ENCODE data around the gene ANK2.
"Not testable (repeated sequence)": the region's sequence is repeated elsewhere in the genome, so short reads cannot be mapped to it uniquely, and the experiment has no call there.

The ANK2 gene

DNA sequence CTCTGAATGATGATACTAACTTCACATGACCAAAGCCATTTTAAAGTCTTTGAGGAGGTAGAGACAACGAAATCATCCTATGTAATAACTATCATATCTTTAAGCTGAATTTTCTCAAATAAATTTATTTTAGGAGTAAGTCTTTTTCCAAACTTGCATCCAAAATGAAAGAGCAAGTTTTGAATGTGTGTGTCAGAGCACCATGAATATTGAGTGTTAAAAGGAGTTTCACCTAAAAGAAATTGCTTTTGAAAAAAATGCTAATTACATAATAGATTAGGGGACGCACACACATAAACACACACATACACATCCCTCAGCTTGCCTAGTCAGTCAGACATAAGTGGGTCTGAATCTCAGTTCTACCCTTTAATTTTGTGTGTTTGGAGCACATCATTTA, 1.9 kb downstream of the ANK2 start:
- DNase-seq (ENCODE audit: low read depth in 2 of 2): no peak

DNA sequence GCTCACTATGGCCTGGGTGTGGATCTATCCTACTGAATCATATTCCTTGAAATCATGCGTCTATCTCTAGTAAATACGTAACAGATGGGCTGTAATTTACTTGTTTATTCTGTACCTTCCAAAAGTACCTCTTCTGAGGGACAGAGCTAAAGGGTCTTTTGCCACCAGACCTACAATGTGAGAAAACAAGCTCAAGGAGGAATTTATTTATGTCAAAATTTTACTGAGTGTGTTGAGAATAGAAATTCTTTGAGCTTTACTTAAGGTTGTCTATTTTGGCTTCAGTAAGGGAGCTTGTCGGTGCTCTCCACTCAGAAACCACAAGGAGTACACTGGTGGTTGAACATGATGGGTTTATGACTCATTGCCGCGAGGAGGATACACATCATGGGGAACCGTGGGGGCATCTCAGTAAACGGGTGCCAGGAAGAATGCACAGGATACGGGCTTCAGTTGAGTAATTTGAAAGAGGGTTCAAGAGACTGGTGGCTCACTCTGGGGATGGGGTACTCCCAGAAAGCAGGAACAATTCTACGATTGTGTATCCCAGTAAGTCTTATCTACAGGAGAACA, 3.0 kb downstream of the ANK2 start:
- no peak for DNase-seq (ENCODE audit: low read depth in 2 of 2)

DNA sequence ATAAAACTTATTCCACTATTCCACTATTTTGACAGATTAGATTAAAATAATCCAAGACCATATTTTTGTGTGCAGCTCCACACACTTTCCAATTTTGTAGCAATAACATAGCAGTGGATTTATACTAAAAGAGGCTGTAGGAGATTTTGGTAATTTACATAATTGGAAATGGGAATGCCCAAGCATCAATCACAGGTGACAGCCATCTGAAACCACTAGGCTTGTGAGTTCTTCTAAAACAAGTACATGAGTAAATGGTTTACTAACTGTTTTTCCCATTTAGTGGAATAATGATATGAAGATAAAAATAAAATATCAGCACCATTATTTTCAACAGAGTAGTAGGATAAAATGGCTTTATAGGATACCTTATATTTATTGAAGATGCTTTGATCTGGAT, 4.4 kb downstream of the ANK2 start:
- DNase-seq (ENCODE audit: low read depth in 2 of 2): no peak

DNA sequence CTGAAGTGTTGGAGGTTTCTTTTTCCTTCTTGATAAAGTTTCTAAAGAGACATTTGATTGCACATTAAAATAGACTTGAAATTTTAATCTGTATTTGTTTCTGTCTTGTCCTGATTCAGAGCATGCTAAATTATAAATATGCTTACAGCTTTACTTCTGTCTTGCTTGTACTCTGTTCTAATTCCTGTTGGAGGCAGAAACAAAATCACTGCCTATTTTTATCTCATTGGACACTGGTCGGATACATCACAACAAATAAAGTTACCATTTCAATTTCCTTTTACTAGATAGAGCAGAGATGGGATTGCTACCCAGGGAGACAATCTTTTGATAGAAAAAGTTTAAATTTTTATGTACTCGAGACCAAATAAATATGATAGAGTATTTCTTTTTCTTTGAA, 6.9 kb downstream of the ANK2 start:
- no peak for DNase-seq (ENCODE audit: low read depth in 2 of 2)

DNA sequence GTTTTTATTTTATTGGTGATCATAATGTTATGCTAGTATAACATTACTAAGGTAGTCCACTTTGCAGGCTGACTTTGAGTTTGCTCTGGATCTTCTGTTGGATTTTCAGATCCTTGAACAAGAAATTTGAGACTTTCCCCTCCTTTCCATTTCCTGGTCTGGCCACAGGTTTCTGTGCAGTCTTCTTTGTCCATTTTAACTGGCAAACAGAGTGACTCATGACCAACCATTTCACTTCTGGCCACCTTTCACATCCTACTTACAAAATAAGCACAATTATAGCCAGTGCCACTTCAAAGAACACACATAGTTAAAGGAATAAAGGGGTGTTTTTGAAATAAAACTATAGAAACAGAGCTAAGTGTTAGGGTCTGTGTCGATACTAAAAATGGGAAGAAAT, 8.4 kb downstream of the ANK2 start:
- no peak for DNase-seq (ENCODE audit: low read depth in 2 of 2)

DNA sequence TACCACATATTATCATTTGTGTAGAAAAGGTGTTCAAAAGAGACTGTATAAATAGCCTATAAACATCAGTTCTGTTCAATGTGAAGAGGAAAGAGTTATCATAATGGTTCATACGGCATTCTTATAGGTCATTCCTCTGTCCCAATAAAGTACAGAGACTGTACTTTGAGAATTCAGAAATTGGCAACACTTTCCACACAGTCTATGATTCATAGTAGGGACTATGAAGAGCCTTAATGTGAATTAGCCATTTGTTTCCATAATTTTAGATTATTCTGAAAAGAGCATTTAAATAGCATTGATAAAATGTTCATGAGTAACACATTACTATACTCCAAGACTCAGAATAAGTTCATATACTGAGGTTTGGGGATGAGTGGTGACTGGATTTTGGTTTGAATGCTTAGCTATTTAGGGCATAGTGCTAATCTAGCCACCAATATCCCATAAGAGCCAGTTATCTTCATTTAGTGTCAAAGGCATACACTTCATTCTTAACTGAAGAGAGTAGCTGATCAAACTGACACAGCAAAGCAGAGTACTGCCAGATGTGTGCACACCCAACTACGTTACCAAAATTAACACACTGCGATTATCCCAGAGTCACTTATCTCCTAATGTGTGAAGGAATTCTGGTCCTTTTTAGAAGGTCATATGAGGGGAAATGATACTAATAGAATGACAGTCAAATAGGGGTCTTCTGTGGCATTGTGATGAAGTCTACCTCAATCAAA, 10.2 kb downstream of the ANK2 start:
- DNase-seq (ENCODE audit: low read depth in 2 of 2): no peak

DNA sequence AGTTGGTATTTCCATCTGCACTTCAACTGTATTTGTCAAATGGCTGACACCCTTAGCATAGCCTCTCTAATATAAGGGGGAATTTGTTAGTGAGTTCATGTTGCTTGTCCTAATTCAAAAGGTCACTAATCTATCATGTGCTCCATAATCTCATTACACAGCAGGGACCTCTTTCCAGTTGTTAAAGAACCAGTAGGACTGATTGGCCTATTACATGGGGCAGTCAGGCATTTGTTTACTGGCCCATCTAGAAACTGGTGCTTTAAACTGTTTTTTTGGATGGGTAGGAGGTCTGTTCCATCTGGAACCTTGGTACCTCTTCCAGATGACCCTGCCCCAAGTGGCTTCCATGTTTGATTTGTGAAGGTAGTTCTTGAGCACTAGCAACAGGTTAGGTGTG, 11.4 kb downstream of the ANK2 start:
- no peak for DNase-seq (ENCODE audit: low read depth in 2 of 2)

DNA sequence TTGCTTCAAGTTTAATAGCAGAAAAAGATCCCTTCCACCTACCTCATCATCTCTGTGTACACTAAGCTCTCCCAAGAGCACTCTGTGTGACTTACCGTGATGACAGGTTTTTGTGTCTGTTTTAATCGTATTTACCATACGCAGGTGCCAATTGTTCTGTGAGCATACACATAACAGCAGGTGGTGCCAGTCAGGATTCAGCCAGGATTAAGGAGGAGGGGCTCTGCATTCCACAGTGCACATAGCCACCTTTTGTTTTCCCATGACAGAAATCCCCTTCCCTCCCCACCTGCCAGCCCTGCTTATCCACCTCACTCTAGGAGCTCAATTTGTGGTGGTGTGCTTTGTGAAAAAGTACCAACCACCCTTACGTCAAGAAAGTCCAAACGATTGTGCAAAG, 14.8 kb downstream of the ANK2 start:
- no peak for DNase-seq (ENCODE audit: low read depth in 2 of 2)

DNA sequence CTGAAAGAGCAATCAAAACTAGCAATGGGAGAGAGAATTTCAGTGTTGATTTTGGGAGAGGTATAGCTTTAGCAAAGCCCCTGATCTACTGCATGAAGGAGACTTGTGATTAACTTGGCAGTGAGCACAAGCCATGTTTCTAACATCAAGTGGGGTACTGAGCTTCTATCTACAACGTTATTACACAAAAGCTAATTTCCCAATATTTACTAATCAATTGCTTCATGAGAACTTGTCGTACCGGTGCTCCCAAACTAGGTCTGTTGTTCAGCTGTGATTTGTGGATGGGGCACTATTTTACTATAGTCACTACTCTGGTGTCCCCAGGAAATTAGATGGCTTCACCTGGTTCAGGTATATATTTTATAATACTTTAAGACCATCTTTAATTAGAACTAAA, 16.2 kb downstream of the ANK2 start:
- DNase-seq (ENCODE audit: low read depth in 2 of 2): no peak

DNA sequence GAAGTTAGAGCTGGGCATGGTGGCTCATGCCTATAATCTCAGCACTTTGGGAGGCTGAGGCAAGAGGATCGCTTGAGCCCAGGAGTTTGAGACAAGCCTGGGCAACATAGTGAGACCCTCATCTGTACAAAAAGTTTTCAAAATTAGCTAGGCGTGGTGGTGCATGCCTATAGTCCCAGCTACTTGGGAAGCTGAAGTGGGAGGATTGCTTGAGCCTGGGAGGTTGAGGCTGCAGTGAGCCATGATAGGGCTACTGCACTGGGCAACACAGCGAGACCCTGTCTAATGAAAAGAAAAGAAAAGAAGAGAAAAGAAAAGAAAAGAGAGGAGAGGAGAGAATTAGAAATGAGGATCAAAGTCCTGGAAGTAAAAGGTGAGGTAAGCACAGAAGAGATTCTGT, 19.3 kb downstream of the ANK2 start:
- DNase-seq (ENCODE audit: low read depth in 2 of 2): not testable (repeated sequence)

DNA sequence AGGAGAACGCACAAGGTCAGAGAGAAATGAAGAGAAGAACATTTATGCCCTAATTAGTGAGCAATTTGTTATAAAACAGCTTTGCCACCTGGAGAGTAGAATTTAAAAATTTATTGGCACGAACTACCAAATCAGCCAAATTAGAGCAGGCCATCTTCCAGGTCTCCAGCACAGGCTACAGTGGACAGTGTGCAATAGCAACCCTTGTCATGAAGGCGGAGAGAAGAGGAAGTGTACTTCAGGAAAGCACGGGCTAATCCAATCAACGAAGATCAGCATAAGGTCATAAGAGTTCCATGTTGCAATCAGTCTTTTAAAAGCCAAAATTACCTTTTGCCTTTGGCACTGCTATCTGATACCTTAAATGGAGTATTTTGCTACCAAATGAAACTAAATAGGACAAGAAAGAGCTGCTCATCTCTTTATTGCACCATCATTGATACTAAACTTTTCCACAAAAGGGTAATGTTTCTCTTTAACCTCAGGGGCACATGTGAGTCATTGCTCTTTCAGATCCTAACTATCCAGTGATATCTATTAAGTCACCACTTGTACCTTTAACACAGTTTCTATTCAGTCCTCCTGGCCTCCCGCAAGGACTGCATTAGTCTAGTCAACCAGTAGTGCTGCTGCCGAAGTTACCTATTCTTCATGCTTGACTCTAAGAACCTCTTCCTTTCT, 19.9 kb downstream of the ANK2 start:
- DNase-seq (ENCODE audit: low read depth in 2 of 2): no peak

DNA sequence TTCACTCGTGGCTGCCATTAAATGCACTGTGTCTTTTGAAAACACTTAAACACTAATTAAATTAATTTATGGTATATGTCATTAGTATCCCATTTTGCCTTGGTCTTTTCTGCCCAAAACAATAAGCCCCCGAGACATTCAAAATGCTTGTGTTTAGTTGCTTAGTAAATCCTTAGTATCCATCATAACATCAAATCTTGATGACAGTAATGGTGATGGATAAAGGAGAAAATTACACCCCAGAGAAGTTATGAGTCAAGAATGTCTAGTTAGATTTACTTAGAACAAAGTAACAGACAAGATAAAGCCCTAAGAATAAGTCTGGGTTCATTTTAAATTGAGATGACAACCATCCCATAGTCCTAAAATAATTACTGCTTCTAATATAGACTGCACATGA, 21.3 kb downstream of the ANK2 start:
- no peak for DNase-seq (ENCODE audit: low read depth in 2 of 2)

DNA sequence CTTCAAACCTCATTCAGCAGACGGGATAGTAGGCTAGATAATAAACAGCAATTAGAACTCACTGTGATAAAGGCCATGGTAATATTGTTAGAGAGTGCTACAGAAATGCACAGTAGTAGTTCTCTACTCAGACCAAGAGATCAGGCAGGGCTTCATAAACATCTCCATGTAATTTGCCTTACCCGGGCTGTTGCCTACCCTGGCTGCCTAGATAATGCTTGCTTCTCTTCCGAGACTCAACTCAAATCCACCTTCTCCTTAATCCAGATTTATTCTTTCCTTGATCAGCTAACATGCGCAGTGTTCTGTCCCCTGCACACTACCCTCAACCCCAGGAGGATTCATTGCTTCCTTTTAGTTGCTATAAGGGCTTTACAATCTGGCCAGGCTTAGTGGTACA, 21.8 kb downstream of the ANK2 start:
- DNase-seq (ENCODE audit: low read depth in 2 of 2): no peak

DNA sequence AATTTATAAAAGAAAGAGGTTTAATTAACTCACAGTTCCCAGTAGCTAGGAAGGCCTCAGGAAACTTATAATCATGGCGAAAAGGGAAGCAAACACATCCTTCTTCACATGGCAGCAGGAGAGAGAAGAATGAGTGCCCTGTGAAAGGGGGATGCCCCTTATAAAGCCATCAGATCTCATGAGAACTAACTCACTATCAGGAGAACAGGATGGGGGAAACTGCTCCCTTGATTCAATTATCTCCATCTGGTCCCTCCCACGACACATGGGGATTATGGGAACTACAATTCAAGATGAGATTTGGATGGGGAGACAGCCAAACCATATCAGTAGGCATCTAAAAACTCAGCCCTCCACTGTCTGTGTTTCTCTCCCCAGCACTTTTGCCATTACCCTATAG, 22.4 kb downstream of the ANK2 start:
- DNase-seq (ENCODE audit: low read depth in 2 of 2): no peak

DNA sequence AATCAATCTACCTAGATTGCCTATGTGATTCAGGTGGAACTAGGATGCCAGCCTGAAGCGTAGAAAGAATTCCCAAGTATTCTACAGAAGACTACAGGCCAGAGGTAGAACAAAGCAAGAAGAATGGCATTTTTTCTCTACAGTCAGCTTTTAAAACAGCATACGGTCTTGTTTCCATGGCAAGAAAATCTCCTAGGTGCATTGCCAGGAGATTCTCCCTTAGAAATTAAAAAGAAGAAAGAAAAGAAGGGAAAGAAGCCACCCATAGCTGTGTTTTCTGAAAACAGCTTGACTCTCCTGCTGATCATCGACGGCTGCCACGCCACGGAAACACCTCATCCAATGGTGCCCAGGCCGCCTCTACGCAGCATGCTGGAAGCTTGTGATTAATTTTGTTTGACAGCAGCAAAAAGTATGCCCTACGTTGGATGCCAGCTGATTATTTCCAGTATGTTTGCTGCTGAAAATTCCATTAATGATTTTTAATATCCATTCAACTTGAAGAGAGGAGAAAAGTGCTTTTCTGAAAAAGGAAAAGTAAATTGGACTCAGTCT, 24.1 kb downstream of the ANK2 start:
- DNase-seq (ENCODE audit: low read depth in 2 of 2): no peak

DNA sequence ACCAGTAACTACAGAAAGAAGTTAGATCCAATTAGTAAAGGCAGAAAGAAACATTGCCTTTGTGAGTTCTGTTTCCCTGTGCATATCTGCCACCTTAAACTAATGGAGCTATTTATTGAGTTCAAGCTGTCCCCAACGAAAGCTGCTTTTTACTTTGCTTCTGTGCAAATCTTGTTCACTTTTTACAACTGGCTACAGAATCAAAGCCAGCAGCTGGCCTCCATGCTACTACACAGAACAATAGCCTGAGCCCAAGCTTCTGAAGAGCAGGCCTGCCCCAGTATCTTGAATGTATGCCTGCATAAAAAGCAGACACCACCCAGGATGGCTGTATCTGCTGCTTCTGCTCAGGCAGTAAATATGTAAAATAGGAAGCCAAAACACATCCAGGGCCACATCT, 28.1 kb downstream of the ANK2 start:
- DNase-seq (ENCODE audit: low read depth in 2 of 2): no peak

DNA sequence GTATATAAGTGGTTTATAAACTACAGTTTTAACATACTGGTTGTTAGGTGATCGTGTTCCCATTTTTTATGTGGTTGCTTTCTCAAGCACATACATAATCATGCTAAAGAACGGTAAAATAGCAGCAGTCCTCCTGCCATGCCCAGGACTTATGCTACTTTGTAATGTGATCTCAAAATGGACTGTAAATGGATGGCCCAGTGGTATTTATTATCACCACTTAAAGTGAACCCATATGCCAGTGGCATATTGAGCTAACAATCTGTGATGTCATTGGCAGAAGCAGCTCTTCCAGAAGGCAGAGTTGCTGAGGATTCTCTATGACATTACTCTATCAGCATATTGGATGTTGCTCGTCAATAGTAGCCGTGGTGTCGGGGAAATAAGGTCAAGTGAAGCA, 28.6 kb downstream of the ANK2 start:
- no peak for DNase-seq (ENCODE audit: low read depth in 2 of 2)

DNA sequence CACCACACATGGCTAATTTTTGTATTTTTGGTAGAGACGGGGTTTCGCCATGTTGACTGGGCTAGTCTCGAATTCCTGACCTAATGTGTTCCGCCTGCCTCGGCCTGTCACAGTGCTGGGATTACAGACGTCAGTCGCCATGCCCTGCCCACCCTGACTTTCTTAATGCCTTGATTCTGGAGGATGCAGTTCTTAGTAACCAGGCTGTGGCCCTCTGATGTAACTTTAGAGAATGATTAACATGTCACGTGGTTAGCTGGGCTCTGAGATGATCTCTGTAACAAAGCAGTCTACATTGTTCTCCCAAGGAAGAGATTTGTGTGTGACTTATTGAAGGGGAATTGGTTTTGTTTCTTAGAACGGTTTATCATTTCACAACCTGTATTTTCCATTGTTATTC, 30.6 kb downstream of the ANK2 start:
- DNase-seq (ENCODE audit: low read depth in 2 of 2): no peak

DNA sequence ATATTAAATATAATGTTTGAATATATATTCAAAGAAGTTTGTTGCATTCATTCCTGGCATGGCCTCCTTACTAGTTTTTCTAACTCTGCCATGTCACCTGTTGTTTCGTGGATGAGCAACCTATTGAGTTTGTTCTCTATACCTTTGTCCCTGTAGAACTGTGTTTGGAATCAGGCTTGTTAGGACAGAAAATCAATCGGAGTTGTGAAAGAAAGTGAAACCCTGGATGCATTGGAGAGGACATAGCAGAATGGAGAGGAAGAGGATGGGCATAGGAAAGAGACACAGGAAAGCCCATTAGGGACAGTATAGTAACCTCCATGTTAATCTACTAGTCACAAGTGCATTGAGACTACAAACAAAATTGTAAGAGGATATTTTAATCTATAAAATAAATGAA, 31.2 kb downstream of the ANK2 start:
- no peak for DNase-seq (ENCODE audit: low read depth in 2 of 2)

DNA sequence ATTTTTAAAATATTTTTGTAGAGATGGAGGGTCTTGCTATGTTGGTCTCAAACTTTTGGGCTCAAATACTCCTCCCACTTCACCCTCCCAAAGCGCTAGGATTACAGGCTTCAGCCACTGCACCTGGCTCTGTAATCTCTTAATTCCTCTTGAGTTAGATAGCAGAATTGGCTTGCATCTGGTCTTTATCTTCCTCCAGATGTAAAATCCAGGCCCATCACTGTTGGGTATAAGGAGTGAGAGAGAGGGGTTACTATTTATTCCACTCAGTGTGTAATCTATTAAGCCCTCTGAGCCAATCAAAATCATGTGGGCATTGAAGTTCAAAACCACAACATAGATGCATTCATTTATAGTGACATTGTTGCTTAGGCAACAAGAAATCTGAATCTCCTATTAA, 33.9 kb downstream of the ANK2 start:
- DNase-seq (ENCODE audit: low read depth in 2 of 2): no peak

DNA sequence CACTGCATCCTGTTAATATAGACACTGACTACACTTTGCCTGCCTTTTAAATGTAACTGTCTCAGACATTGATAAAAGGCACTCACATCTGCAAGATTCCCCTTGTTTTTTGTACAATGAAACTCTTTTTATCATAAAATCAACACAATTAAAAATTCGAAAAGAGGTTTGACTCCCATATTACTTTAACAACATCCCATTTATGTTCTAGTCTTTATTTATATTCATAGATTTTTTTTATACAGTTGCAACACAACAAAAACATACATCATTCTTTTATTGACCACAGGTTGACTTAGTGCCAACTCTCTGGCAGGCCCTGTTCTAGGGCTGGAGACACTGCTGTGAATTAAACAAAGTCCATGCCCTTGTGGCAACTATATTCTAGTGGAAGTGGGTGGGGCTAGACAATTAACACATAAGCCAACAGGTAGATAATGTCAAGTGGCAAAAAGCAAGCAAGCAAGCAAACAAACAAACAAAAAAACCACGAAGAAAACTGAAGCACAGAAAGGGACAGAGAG, 36.8 kb downstream of the ANK2 start:
- DNase-seq (ENCODE audit: low read depth in 2 of 2): no peak

DNA sequence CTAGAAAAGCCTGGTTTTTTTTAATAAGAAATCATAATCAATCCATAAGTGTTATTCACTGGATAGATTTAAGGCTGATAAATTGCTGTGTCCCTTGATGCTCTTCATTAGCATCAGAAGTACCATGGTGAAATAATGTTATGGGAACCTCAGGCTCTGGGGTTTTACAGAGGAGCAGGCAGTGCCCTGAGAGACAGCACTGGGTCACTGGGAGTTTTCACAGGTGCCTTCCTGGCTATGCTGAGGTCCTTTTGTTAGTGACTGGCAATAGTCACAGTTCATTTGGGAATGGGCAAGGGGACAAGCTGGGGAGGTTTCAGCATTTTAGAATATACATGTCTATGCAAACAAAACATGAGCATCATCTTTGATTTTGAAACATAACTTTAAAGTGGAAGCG, 38.6 kb downstream of the ANK2 start:
- DNase-seq (ENCODE audit: low read depth in 2 of 2): no peak

DNA sequence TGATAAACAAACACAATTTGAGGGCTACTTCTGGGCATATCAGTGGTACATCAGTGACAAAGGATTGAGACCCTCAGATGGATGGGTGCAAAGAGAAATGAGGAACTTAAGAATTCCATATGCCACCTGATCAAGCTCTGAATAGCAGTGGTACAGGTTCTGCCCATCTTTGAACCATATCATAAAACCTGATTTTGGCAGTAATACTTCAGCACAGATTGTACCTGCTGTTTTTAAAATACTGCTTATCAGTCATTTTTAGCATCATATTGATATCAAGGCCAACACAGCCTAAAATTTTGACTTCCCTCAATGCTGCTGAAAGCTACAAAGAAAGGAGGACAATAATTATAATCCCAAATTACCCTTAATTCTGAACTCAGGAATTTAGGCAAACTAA, 41.5 kb downstream of the ANK2 start:
- no peak for DNase-seq (ENCODE audit: low read depth in 2 of 2)

Measured in stimulated activated CD8-positive, alpha-beta memory T cell treated with anti-CD3 and anti-CD28 coated beads, Interleukin-7, amount 100 ng/mL, for 1 hour (primary cell).